HG02623 (cell line): Measurements from ENCODE around the gene C6orf52.
"Not testable (repeated sequence)": the region's sequence is repeated elsewhere in the genome, so short reads cannot be mapped to it uniquely, and the experiment has no call there.

Source experiments
- ATAC-seq: cut with Tn5 transposase; IDR thresholded peaks from one replicate; pipeline ENCODE4 v1.9.1; 2021; ENCODE audit warnings: moderate library complexity; ENCODE audit not compliant: unreplicated experiment

C6orf52 gene

GRCh38 chr6:10696655-10697054, 2.2 kb upstream of the C6orf52 start:
- ATAC-seq, result no peak

- ATAC-seq, result no peak
These were observed 756 bp upstream of the C6orf52 start for GRCh38 chr6:10695086-10695657.

- no peak for ATAC-seq
These were observed 1.4 kb downstream of the C6orf52 start for GRCh38 chr6:10692965-10693538.

- no peak for ATAC-seq
These were observed 3.6 kb downstream of the C6orf52 start for GRCh38 chr6:10690651-10691445.

GRCh38 chr6:10687582-10687981, 6.8 kb downstream of the C6orf52 start:
- no peak for ATAC-seq

- ATAC-seq, result no peak
These were observed 7.5 kb downstream of the C6orf52 start for GRCh38 chr6:10686901-10687300.

- ATAC-seq, result no peak
These were observed 9.1 kb downstream of the C6orf52 start for GRCh38 chr6:10685092-10685915.

- no peak for ATAC-seq
These were observed 9.8 kb downstream of the C6orf52 start for GRCh38 chr6:10684618-10685017.

GRCh38 chr6:10682355-10682988, 11.9 kb downstream of the C6orf52 start:
- no peak for ATAC-seq

- ATAC-seq, result no peak
These were observed 12.6 kb downstream of the C6orf52 start for GRCh38 chr6:10681795-10682194.

- ATAC-seq, result no peak
These were observed 16.0 kb downstream of the C6orf52 start for GRCh38 chr6:10678456-10678855.

GRCh38 chr6:10676403-10676802, 18.0 kb downstream of the C6orf52 start:
- no peak for ATAC-seq

GRCh38 chr6:10668126-10668917, 26.1 kb downstream of the C6orf52 start:
- no peak for ATAC-seq

- ATAC-seq, result not testable (repeated sequence)
These were observed 28.8 kb downstream of the C6orf52 start for GRCh38 chr6:10665595-10665994.

GRCh38 chr6:10662742-10663141, 31.7 kb downstream of the C6orf52 start:
- ATAC-seq, result no peak

- ATAC-seq, result no peak
These were observed 32.2 kb downstream of the C6orf52 start for GRCh38 chr6:10662207-10662606.

- ATAC-seq, result not testable (repeated sequence)
These were observed 33.8 kb downstream of the C6orf52 start for GRCh38 chr6:10660431-10661191.

GRCh38 chr6:10659699-10660348, 34.6 kb downstream of the C6orf52 start:
- no peak for ATAC-seq
